OCI-LY3 (cell line): ENCODE data around the gene BORCS6.

Experiments used
- H2AFZ ChIP-seq: fragments of 200-600, 300-600 bp; shearing (Covaris generic); 2 replicates; pipeline ENCODE4 v1.6.0; 2014; ENCODE audit warnings: antibody characterized with exemption, low read depth, low read length
- H3K27ac ChIP-seq: fragments of 200-600, 300-600 bp; sonication (generic); 2 replicates; pipeline ENCODE4 v1.5.1; 2014; ENCODE audit warnings: mild to moderate bottlenecking, low read length, moderate library complexity, mixed read lengths
- H3K27me3 ChIP-seq: fragments of 200-600, 300-600 bp; sonication (generic); 2 replicates; pipeline ENCODE4 v1.6.1; 2014; ENCODE audit warnings: low read depth, low read length, mixed read lengths
- H3K36me3 ChIP-seq: fragments of 200-600, 300-600 bp; sonication (generic); replicated peaks from 2 replicates; pipeline ENCODE3; 2014; ENCODE audit warnings: low read depth, low read length, mixed read lengths
- H3K4me1 ChIP-seq: fragments of 300-600, 200-600 bp; sonication (generic); 2 replicates; pipeline ENCODE4 v1.6.1; 2014; ENCODE audit warnings: low read length, mixed read lengths
- H3K4me2 ChIP-seq: fragments of 200-600, 300-600 bp; sonication (generic); 2 replicates; pipeline ENCODE4 v1.6.1; 2014; ENCODE audit warnings: low read length, mixed read lengths
- H3K4me3 ChIP-seq: fragments of 300-600, 200-600 bp; sonication (generic); 2 replicates; pipeline ENCODE4 v1.5.1; 2014; ENCODE audit warnings: antibody characterized with exemption, mild to moderate bottlenecking, low read length, moderate library complexity
- H3K79me2 ChIP-seq: fragments of 300-600, 200-600 bp; shearing (Covaris generic); 2 replicates; pipeline ENCODE4 v1.6.1; 2014; ENCODE audit warnings: mild to moderate bottlenecking, low read length, mixed read lengths
- H3K9ac ChIP-seq: fragments of 300-600, 200-600 bp; shearing (Covaris generic); 2 replicates; pipeline ENCODE4 v1.6.0; 2014; ENCODE audit warnings: mild to moderate bottlenecking, low read length, moderate library complexity
- H3K9me3 ChIP-seq: fragments of 200-600, 300-600 bp; shearing (Covaris generic); 2 replicates; pipeline ENCODE4 v1.6.1; 2014; ENCODE audit warnings: low read length, mixed read lengths; ENCODE audit not compliant: insufficient read depth
- H4K20me1 ChIP-seq: fragments of 200-600, 300-600 bp; sonication (generic); 2 replicates; pipeline ENCODE4 v1.6.1; 2016; ENCODE audit warnings: low read length, mixed read lengths; ENCODE audit not compliant: insufficient read depth
- CTCF ChIP-seq: fragments of 200-600, 300-600 bp; sonication (generic); IDR thresholded peaks from 2 replicates; pipeline ENCODE4 v1.5.1; 2014; ENCODE audit warnings: antibody characterized with exemption, low read length, low read depth
- EZH2phosphoT487 ChIP-seq: fragments of 200-600 bp; shearing (Covaris generic); IDR thresholded peaks from 2 replicates; pipeline ENCODE4 v1.6.1; 2018; ENCODE audit warnings: antibody characterized with exemption, mixed run types, low read depth

The BORCS6 gene

GRCh38 chr17:8166731-8167130, 23.2 kb downstream of the BORCS6 start:
- Histone ChIP-seq H3K9me3 (no peaks in the 10 kb centered on the region), H3K4me2 (no peak overlapping the region), H4K20me1 (peaks cover 4% of the 10 kb centered on the region; the same call in 1 of the 2 replicates), H2AFZ (no peak overlapping the region), H3K9ac (no peak overlapping the region), H3K4me3 (no peak overlapping the region), H3K27ac (no peak overlapping the region), H3K36me3 (no peaks in the 10 kb centered on the region), H3K79me2 (peaks cover 10% of the 10 kb centered on the region), H3K4me1 (peaks cover 17% of the 10 kb centered on the region), H3K27me3 (no peaks in the 10 kb centered on the region)
- TF ChIP-seq EZH2phosphoT487 (no peak), CTCF (no peak)

DNA sequence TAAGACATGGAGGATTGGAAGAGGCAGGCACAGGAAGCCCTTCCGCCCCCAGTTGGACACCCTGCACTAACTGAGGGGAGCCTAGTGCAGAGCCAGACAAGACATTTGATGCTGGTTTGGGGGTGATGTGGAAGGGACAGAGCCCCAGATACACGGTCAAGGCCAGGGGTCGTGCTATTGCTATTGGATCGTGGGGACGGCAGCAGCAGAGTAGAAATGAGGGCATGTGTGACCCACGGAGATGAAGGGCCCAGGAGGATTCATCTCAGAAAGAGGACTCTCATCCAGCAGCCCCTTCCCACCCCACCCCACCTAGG, 25.2 kb downstream of the BORCS6 start:
- Histone ChIP-seq H3K27ac (no peak overlapping the region), H3K79me2 (peaks cover 17% of the 10 kb centered on the region), H4K20me1 (peaks cover 8% of the 10 kb centered on the region; the same call in 1 of the 2 replicates), H3K9ac (no peak overlapping the region), H3K4me1 (peaks cover 27% of the 10 kb centered on the region), H3K36me3 (peaks cover 2% of the 10 kb centered on the region), H2AFZ (no peak overlapping the region), H3K9me3 (no peaks in the 10 kb centered on the region), H3K27me3 (no peaks in the 10 kb centered on the region), H3K4me2 (no peak overlapping the region), H3K4me3 (no peak overlapping the region)
- TF ChIP-seq EZH2phosphoT487 (no peak), CTCF (no peak)

- Histone ChIP-seq H3K4me2 (peak overlapping the region; percentile 99), H3K9ac (peak overlapping the region; percentile 99), H3K36me3 (peaks cover 5% of the 10 kb centered on the region), H2AFZ (peak overlapping the region; percentile 41; the same call in 1 of the 2 replicates), H3K9me3 (no peaks in the 10 kb centered on the region), H3K79me2 (peaks cover 21% of the 10 kb centered on the region), H3K4me3 (peak overlapping the region; percentile 99), H4K20me1 (peaks cover 8% of the 10 kb centered on the region; the same call in 1 of the 2 replicates), H3K27ac (peak overlapping the region; percentile 71), H3K4me1 (peaks cover 27% of the 10 kb centered on the region), H3K27me3 (no peaks in the 10 kb centered on the region)
- TF ChIP-seq CTCF (no peak), EZH2phosphoT487 (no peak)
These were observed 25.8 kb downstream of the BORCS6 start for GRCh38 chr17:8163978-8164814.

DNA sequence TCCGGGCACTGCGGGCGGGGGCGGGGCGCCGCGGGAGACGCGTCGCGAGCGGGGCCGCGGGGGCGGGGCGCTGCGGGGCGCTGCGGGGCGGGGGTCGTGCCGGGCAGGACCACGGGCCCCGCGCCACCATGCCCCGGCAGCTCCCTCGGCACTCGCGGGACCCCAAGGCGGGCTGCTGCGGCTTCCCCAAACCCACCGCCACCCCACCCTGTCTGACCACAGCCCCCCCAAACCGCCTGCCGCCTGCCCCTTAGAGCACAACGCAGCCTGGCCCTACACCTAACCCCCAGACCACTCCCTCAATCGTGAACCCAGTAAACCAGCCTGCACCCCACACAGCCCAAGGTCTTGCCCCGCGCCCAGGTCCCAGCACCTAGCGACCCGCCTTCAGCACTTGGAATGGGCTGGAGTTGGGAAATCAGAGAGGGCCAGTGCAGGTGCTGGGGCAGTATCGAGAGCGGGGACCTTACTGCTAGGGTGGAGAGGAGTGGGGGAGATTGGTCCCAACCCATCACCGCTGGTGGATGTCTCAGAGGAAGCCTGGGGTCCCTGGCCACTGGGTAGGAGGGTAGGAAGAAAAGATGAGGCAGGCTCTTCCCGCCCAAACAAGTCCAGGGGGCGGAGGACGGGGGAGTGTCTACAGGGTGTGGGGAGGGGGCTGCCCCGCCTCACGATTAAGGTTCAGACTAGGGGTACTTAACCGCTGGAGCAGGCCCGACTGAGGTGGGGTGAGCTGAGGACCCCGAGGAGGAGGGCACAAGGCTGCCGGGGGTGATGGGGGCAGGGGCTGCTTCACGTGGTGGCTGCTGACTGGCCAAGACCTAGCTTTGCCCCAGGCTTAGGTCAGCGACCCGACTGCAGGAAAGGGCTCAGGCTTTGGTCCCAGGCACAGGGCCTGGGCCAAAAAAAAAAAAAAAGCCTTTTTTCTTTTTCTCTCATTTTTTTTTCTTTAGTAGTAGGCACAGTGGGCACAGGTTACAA, 26.7 kb downstream of the BORCS6 start:
- Histone ChIP-seq H3K9me3 (no peaks in the 10 kb centered on the region), H3K4me1 (peaks cover 30% of the 10 kb centered on the region), H2AFZ (peak overlapping the region; percentile 41; the same call in 1 of the 2 replicates), H3K9ac (peak overlapping the region; percentile 99), H3K27ac (peak overlapping the region; percentile 71), H3K4me2 (peak overlapping the region; percentile 99), H3K4me3 (peak overlapping the region; percentile 99), H4K20me1 (peaks cover 8% of the 10 kb centered on the region; the same call in 1 of the 2 replicates), H3K27me3 (no peaks in the 10 kb centered on the region), H3K36me3 (peaks cover 7% of the 10 kb centered on the region), H3K79me2 (peaks cover 21% of the 10 kb centered on the region)
- TF ChIP-seq CTCF (no peak), EZH2phosphoT487 (no peak)
